Body of pancreas (tissue), 4 donors: Measurements from ENCODE around the gene PCOLCE2.

Experiments used
- CTCF ChIP-seq, 7 experiments: fragments of 450-650 bp in 4 of 7; fragments of 200-600 bp in 3 of 7; sonication (generic) in 3 of 7; IDR thresholded peaks; one replicate each; pipeline ENCODE4 v1.5.1; 2016 to 2019; ENCODE audit warnings: antibody characterized with exemption in 7 of 7
- POLR2A ChIP-seq, 3 donors: fragments of 450-650 bp; IDR thresholded peaks; one replicate each; pipeline ENCODE4 v1.6.1; 2016; ENCODE audit warnings: antibody characterized with exemption in 3 of 3, mild to moderate bottlenecking in 2 of 3

GRCh38 chr3:142913432-142913831 lies 24.5 kb upstream of the PCOLCE2 start:
- TF ChIP-seq CTCF (IDR thresholded peaks at IDR 0.05) (no peak), POLR2A (IDR thresholded peaks at IDR 0.05) (no peak)
